Measurements from ENCODE around the gene SPATA19.

DNA sequence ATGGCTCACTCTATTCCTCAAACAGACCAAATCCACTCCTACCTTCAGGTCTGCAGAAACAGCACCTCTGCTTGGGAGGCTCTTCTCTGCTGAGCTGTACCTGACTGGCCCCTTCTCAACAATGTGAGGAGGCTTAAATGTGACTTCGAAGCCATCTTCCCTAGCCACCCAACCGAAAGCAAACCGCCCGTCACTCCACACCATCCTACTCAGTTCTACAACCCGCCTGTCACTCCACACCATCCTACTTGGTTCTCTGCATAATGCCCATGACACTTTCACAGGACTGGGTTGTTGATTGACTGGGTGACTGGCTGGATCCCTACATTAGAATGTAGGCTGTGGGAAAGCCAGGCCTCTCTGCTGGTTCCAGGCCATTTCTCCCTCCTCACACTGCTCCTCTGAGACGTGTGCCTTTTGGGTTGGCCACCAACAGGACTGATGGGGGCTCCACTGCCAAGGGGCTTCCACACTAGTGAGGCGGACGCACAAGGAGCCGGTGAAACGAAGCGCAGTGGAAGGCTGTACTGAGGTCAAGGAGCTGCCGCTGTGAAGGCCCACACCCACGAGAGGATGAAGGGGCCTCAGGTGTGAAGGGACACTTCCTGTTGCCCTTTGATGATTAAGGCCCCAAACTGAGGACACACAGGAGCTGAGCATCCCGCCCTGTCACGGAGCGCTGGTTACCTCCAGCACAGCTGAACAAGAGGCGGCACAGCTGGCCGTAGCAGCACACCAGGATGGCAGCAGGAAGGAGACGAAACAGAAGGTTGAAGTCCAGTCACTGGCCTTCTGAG lies 47.5 kb upstream of the SPATA19 start:
- TF ChIP-seq, protein P1, sequence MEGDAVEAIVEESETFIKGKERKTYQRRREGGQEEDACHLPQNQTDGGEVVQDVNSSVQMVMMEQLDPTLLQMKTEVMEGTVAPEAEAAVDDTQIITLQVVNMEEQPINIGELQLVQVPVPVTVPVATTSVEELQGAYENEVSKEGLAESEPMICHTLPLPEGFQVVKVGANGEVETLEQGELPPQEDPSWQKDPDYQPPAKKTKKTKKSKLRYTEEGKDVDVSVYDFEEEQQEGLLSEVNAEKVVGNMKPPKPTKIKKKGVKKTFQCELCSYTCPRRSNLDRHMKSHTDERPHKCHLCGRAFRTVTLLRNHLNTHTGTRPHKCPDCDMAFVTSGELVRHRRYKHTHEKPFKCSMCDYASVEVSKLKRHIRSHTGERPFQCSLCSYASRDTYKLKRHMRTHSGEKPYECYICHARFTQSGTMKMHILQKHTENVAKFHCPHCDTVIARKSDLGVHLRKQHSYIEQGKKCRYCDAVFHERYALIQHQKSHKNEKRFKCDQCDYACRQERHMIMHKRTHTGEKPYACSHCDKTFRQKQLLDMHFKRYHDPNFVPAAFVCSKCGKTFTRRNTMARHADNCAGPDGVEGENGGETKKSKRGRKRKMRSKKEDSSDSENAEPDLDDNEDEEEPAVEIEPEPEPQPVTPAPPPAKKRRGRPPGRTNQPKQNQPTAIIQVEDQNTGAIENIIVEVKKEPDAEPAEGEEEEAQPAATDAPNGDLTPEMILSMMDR (IDR thresholded peaks at IDR 0.05; ENCODE audit: low read depth, low read length): no peak
- TF ChIP-seq, protein P2, sequence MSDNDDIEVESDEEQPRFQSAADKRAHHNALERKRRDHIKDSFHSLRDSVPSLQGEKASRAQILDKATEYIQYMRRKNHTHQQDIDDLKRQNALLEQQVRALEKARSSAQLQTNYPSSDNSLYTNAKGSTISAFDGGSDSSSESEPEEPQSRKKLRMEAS (IDR thresholded peaks at IDR 0.05; ENCODE audit: low read depth, low read length): no peak
- no peak for TF ChIP-seq MYC (IDR thresholded peaks at IDR 0.05; ENCODE audit: low read depth, low read length)

Measured in NB4 (cell line).